ENCODE data around the gene AGO3. TPM values are rescaled to one million over a fixed set of nuclear protein-coding genes. Genes with fewer than 3 reads are reported as not detected.

The AGO3 gene
- total and polyA plus RNA-seq, 7 experiments from 2014 or later, result 11.8 to 49.2 (median 32.9) TPM

Other genes with a start within 250 kb of the AGO3 start
- 10 to 100 TPM in 1 of 5 experiments, 1 to 10 TPM in 4; 3.2 to 15.2 (median 4.6) TPM for gene C1orf216, start 212.2 kb upstream of the AGO3 start, total RNA-seq
- gene C1orf216, start 212.2 kb upstream of the AGO3 start, polyA plus RNA-seq, result 1 to 10 TPM; 3.6 to 5.5 TPM
- gene CLSPN, start 161.1 kb upstream of the AGO3 start, total RNA-seq, result 10 to 100 TPM in 1 of 5 experiments, 1 to 10 TPM in 1, under 1 TPM in 3; 0.11 to 48.7 (median 0.64) TPM
- gene CLSPN, start 161.1 kb upstream of the AGO3 start, polyA plus RNA-seq, result not detected
- 10 to 100 TPM; 13.2 to 32.6 (median 17.8) TPM for gene AGO4, start 123.1 kb upstream of the AGO3 start, total RNA-seq
- gene AGO4, start 123.1 kb upstream of the AGO3 start, polyA plus RNA-seq, result 1 to 10 TPM; 2.5 to 6.4 TPM
- 10 to 100 TPM; 22.5 to 28.0 (median 26.9) TPM for gene AGO1, start 47.9 kb upstream of the AGO3 start, total RNA-seq
- gene AGO1, start 47.9 kb upstream of the AGO3 start, polyA plus RNA-seq, result 10 to 100 TPM in 1 of 2 donors, 1 to 10 TPM in 1; 8.9 to 11.2 TPM
- gene TEKT2, start 153.0 kb downstream of the AGO3 start, total RNA-seq, result under 1 TPM in 2 of 5 experiments, not detected in 3; 0.71 to 0.93 TPM
- gene TEKT2, start 153.0 kb downstream of the AGO3 start, polyA plus RNA-seq, result not detected
- gene ADPRS, start 157.8 kb downstream of the AGO3 start, total RNA-seq, result 10 to 100 TPM; 18.0 to 30.2 (median 24.2) TPM
- 10 to 100 TPM; 18.3 to 35.4 TPM for gene ADPRS, start 157.8 kb downstream of the AGO3 start, polyA plus RNA-seq
- 1 to 10 TPM in 1 of 5 experiments, under 1 TPM in 3, not detected in 1; 0.05 to 2.5 (median 0.20) TPM for gene COL8A2, start 194.1 kb downstream of the AGO3 start, total RNA-seq
- not detected for gene COL8A2, start 194.1 kb downstream of the AGO3 start, polyA plus RNA-seq
- gene TRAPPC3, start 218.4 kb downstream of the AGO3 start, total RNA-seq, result 10 to 100 TPM; 32.1 to 60.5 (median 47.2) TPM
- 100 to 1,000 TPM in 1 of 2 donors, 10 to 100 TPM in 1; 98.6 to 110 TPM for gene TRAPPC3, start 218.4 kb downstream of the AGO3 start, polyA plus RNA-seq
- gene MAP7D1, start 225.1 kb downstream of the AGO3 start, total RNA-seq, result 100 to 1,000 TPM; 156 to 257 (median 235) TPM
- gene MAP7D1, start 225.1 kb downstream of the AGO3 start, polyA plus RNA-seq, result 10 to 100 TPM; 15.2 to 55.0 TPM

Measured in naive thymus-derived CD4-positive, alpha-beta T cell (primary cell).